Astrocyte (in vitro differentiated cells and primary cell): ENCODE data around the gene MAP1LC3B.

Experiments
- EZH2 ChIP-seq: IDR thresholded peaks from 2 replicates; pipeline ENCODE4 v1.6.1; 2012; ENCODE audit warnings: mild to moderate bottlenecking, low read length, inconsistent platforms; ENCODE audit not compliant: insufficient read depth
- TF ChIP-seq, protein P1 (sequence below): IDR thresholded peaks from 2 replicates; pipeline ENCODE4 v1.5.1; 2011; ENCODE audit warnings: low read depth, mild to moderate bottlenecking, inconsistent platforms, low read length, moderate library complexity; ENCODE audit not compliant: insufficient read depth

DNA sequence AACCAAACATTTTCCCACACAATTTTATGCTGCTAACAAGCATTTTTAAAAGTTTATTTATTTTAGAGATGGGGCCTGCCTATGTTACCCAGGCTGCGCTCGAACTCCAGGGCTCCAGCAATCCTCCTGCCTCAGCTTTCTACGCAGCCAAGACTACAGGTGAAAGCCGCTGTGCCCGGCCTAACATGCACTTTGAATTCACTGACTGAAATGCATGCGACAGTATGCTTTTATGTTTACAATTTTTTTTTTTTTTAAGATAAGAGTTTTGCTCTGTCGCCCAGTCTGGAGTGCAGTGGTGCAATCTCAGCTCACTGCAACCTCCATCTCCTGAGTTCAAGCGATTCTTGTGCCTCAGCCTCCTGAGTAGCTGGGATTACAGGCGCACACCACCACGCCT is 47.8 kb downstream of the MAP1LC3B start:
- TF ChIP-seq, protein P1, sequence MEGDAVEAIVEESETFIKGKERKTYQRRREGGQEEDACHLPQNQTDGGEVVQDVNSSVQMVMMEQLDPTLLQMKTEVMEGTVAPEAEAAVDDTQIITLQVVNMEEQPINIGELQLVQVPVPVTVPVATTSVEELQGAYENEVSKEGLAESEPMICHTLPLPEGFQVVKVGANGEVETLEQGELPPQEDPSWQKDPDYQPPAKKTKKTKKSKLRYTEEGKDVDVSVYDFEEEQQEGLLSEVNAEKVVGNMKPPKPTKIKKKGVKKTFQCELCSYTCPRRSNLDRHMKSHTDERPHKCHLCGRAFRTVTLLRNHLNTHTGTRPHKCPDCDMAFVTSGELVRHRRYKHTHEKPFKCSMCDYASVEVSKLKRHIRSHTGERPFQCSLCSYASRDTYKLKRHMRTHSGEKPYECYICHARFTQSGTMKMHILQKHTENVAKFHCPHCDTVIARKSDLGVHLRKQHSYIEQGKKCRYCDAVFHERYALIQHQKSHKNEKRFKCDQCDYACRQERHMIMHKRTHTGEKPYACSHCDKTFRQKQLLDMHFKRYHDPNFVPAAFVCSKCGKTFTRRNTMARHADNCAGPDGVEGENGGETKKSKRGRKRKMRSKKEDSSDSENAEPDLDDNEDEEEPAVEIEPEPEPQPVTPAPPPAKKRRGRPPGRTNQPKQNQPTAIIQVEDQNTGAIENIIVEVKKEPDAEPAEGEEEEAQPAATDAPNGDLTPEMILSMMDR = no peak
- TF ChIP-seq EZH2 = no peak
